HG03196 (cell line): Measurements from ENCODE around the gene IRX2.

ENCODE experiments used
- ATAC-seq: cut with Tn5 transposase; IDR thresholded peaks from one replicate; pipeline ENCODE4 v1.9.1; 2021; ENCODE audit not compliant: unreplicated experiment

The IRX2 gene

DNA sequence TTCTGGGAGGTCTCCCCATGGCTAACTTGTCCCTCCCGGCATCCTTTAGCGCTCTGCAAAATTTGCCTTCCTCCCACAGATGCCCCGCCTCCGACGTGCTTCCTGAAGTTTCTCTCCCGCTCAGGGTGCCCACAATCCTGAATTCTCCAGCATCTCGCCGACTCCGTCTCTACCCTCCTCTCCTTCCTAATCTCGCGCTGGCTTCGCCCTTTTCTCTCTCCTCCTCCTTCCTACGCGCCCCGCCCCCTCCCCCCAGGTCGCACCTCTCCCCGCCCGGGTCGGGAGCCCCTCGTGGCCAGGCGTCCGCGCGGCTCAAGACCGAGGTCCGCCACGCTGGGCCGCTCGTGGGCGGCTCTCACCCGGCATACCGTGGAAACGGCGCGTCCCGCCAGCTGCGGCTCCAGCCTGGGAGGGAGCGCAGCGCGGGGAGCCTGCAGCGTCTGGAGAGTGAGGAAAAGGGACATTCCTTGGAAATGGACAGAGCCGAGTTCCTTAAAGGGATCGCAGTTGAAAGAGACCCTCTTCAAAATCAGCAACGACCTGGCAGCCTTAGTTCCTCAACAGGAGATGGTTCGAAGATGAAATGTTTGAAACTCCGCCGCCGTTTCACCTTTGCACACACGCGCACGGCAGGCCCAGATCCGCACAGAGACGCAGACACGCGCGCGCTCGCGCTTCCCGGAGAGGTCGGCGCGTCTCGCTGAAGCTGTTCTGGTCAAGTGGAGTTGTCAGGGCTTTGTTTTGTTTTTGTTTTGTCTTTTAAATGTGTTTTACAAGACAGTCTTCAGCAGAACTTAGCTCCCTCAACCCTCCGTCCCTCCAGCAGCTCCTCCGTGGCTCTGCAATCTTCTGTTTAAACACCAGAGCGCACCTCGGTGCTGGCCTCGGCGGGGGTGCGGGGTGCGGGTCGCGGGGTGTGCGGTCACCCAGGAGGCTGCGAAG lies 5.0 kb upstream of the IRX2 start:
- ATAC-seq, result no peak

GRCh38 chr5:2755681-2756171 lies 4.2 kb upstream of the IRX2 start:
- no peak for ATAC-seq

- no peak for ATAC-seq
Observed at GRCh38 chr5:2755076-2755680, 3.7 kb upstream of the IRX2 start.

DNA sequence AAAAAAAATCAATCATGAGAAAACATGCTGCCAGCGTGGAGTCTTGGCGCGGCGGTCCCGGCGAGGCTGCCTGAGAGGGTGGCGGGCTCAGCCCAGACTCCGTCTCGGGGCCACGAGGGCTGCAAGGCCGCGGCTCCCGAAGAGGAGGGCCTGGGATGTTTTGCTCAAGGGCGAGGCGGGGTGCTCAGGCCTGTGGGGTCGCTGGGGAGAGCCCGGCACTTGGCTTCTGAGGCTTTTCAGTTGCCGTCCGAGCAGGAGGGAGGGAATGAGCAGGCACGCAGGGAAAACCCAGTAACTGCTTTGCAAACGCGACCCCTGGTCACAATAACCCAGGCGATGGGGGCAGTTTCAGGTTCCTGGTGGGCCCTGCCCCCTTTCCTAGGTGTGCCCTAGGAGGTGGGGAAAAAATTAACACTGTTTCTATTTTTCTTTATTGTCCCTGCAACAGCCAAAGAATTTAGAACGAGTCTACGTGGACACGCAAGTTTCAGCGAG lies 3.2 kb upstream of the IRX2 start:
- no peak for ATAC-seq

DNA sequence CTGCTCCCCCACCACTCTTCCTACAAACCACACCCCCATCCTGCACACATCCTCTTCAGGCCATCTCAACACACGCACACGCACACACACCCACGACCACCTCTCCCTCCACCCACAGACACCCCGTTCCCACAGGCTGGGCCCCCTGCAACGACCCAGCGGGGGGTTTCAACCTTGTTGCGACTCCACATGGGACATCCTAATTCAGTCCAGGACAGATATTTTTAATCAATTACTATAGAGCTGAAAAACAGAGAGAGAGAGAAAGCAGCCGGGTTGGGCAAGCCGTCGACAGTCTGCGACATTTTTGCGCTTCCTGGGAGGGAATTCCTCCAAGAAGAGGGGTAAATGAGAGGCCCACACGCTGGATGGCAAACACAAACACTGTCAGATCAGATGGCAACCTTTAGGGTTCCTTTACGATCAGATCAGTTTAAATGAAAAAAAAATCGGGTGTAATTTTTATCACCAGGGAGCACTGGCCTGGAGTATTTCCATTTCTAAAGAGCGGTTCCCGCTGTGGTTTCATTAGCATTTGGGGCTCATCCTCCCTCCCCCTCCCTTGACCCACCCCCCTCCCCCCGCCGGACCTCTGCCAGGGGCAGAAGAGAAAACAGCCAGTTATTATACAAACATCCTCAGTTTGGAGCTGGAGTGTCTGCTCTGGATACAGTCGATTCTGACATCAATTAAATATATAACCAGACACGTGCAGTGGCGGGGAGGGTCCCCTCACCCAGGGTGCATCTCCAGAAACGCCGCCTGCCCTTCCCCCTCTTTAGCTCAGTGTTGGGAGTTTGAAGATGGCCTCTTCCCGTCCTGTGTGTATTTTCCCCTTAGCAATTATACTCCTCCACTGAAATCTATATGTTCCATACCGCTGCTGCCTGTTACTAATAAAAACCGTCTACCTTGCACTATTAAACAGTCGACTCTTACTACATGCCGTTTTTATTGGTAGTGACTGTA lies 2.3 kb upstream of the IRX2 start:
- ATAC-seq, result no peak

GRCh38 chr5:2752821-2753439 lies 1.5 kb upstream of the IRX2 start:
- ATAC-seq, result no peak

- ATAC-seq, result no peak
Observed at GRCh38 chr5:2752059-2752820, 763 bp upstream of the IRX2 start.

GRCh38 chr5:2750758-2751464 lies 566 bp downstream of the IRX2 start:
- no peak for ATAC-seq

- ATAC-seq, result no peak
Observed at GRCh38 chr5:2750026-2750757, 1.3 kb downstream of the IRX2 start.

DNA sequence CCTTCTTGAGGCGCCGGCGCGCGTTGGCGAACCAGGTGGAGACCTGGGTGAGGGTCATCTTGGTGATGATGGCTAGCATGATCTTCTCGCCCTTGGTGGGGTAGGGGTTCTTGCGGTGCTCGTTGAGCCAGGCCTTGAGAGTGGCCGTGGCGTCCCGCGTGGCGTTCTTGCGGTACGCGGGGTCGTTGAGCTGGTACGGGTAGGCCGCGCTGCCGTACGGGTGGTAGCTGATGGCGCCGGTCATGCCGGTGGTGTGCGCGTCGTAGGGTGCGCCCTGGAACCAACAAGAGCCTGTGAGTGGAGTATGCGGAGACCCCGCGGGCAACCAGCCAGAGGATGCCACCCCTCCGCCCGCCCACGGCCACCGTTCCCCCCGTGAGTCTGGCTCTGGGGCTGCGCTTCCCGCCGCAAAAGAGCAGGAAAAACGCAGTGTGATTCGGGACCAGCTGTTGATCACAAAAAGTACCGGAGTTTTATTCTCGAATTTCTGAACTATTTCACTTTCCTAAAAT lies 1.9 kb downstream of the IRX2 start:
- ATAC-seq, result no peak

GRCh38 chr5:2748861-2749513 lies 2.5 kb downstream of the IRX2 start:
- ATAC-seq, result no peak

DNA sequence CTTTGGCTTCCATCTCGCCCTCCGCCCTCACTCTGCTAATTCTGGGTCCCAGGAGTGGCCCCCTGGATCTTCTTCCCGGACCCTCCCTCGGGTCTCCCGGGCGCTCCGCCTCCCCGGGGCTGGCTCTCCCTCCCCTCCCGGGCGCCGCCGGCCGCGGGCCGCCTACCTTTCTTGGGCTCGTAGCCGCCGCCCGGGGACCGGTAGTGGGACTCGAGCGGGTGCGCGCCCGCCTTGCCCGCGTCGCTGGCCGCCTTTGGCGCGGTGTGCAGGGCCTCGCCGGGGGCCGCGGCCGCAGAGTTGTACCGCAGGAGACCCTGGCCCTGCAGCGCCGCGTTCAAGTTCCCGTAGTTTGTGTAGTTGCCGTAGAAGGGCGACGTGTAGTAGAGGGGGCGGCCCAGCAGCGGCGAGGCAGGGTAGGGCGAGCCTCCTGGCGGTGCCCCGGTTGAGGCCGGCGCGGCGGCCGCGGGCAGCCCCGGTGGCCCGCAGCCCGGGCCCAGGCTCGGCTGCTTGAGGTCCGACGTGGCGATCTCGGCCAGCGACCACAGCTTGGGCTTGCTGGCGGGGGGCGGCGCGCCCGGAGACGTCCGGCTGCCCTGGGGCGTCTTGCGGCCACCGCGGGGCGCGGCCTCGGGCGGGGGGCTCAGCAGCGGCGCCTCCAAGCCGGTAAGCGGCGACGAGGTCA lies 3.2 kb downstream of the IRX2 start:
- no peak for ATAC-seq

DNA sequence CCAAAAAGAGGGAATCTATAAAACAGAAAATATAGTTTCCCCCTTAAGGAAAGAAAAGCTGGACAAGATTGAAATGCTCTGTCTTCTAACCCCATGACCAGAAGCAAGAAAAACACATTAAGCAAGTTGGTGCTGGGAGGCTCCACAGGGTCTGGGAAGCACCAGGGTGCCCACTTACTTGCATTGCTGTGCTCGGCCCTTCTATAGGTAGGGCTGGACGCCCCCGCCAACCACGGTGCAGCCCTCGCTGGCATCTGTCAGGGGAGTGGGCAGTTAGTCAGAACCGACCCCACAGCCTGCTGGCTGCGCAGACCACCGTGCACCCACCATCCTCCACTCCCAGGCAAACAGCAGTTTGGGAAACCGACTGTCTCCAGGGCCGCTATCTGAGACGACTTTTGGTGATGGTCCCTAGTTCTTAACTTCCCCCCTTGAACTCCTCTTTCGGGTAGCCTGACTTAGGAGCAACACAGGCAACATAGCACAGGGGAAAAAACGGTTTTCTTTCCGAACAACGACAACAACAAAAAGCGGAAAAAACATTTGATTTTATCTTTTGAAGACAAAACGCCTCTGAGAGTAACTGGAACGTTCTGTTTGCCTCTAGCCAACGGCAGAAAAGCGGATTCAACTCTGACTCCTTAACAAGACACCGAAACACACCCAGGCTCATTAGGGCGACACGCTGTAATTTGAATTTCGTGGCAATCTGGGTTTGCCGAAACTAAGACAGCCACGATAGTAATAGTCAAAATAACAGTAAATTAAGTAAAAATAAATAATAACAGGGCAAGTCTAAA lies 3.9 kb downstream of the IRX2 start:
- ATAC-seq, result no peak

GRCh38 chr5:2746561-2747032 lies 4.9 kb downstream of the IRX2 start:
- ATAC-seq, result no peak

DNA sequence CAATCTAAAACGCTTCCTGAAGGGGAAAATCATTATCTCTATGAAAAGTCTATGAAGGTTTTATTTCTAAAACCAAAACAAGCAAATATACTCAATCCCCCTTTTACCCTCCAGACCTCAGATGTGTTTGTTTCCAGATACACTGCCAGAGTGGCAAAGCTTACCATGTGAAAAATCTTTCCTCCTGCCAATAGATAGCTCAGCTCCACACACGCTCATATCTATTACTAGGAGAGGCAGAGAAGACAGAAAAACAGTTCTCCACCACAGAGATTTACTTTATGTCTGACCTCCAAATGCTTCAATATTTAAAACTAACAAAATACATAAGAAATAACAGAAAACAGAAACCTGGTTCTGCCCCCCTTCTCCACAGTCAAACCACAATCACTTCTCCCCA lies 7.0 kb downstream of the IRX2 start:
- no peak for ATAC-seq
